Stimulated activated CD8-positive, alpha-beta memory T cell treated with anti-CD3 and anti-CD28 coated beads, Interleukin-2, amount 100 ng/mL, for 1 hour (primary cell): ENCODE results near the gene LCE3D.
"Not testable (repeated sequence)": the region's sequence is repeated elsewhere in the genome, so short reads cannot be mapped to it uniquely, and the experiment has no call there.

ENCODE experiments used
- DNase-seq, 2 donors: peaks; one replicate each; pipeline ENCODE4 v3.0.0-alpha.2; 2020; ENCODE audit warnings: low read depth in 2 of 2

The LCE3D gene

DNA sequence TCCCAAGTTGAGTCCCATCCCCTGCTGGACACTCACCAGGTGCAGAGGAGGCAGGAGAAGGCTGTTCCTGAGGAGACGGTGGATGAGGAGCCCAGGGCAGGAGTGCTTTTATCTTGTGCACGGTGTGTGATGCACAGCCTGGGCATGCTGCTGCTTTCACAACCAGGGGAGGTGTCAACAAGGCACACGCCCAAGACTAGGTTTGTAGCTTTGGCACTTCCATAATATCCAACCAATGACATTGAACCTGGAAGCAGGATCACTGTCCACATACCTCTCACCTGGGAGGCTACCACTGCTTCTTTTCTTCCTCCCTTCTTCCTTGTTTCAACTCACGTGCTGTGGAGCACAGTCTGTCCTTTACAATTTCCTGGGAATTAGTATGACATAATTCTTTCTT is at the start of gene LCE3D:
Gene LCE3D, minus strand, starts transcription at position 84 of the 400 bp plus-strand sequence. CDS start 580 bp downstream, outside the sequence.
- DNase-seq, result no peak

- DNase-seq, result no peak
These were observed 46.4 kb upstream of the LCE3D start for GRCh38 chr1:152626744-152627143.

DNA sequence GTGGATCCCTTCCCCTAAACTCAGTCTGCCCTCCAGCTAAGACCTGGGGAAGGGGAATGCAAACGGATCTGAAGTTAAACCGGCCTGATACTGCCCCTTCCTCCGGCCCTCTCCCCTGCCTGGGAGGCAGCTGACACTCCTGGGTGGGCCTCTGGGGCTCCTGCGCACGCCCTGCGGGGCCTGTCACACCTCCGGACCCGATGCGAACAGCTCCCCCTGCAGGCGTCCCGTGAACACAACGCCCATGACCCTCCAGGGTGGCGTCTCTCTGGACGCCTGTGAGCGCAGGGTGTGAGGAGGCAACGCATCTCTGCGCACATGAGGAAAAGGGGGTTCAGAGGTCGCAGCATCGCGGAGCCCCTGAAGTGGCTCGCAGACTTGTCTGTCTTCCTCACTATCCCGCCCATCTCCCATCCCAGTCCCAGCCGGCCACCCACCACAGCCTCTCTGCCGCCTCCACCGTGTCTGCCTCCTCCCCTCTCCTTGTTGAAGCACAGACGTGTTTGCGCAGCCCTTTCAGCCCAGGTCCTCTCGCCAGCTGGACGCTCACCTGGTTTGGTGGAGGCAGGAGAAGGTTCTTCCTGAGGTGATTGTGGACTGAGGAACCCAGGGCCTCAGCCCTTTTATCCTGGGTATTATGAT is 43.0 kb upstream of the LCE3D start:
- no peak for DNase-seq

- no peak for DNase-seq
These were observed 42.5 kb upstream of the LCE3D start, which contains the start of gene LCE3A for GRCh38 chr1:152622803-152623202. Gene LCE3A, minus strand, starts transcription at chr1:152623103. Its CDS starts 0 bp downstream, at chr1:152623103.

- DNase-seq, result no peak
These were observed 41.7 kb upstream of the LCE3D start for GRCh38 chr1:152621993-152622392.

GRCh38 chr1:152613511-152613910 is 33.2 kb upstream of the LCE3D start, which contains the start of gene LCE3B:
Gene LCE3B, plus strand, starts transcription at chr1:152613811. Its CDS starts 0 bp downstream, at chr1:152613811.
- no peak for DNase-seq

- DNase-seq, result no peak
These were observed 19.6 kb upstream of the LCE3D start, which contains the start of gene LCE3C for GRCh38 chr1:152599934-152600333. Gene LCE3C, plus strand, starts transcription at chr1:152600234. Its CDS starts 498 bp downstream, at chr1:152600732.

DNA sequence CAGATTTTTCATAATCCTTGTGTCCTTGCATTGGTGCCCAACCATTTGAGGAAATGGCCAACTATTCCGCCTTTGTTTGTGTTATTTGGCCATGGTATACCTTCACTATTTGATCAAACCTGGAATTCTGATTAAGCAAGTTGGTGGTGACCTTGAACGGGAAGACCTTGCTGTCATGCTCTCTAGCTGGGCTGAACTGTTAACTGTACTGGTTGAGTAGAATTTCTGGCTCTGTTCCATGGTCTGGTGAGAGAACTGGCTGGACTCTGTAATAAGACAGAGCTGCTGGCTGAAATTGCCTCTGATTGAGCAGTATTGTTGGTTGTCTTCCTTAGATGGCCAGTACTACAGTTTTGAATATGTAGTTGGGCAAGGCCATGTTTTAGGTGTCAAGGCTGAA is 16.7 kb upstream of the LCE3D start:
- no peak for DNase-seq

GRCh38 chr1:152585586-152585985 is 5.3 kb upstream of the LCE3D start:
- DNase-seq, result no peak

GRCh38 chr1:152582647-152583046 is 2.3 kb upstream of the LCE3D start:
- no peak for DNase-seq

GRCh38 chr1:152579526-152579925 is 790 bp downstream of the LCE3D start:
- DNase-seq, result not testable (repeated sequence)

- no peak for DNase-seq
These were observed 3.1 kb downstream of the LCE3D start for GRCh38 chr1:152577168-152577567.

DNA sequence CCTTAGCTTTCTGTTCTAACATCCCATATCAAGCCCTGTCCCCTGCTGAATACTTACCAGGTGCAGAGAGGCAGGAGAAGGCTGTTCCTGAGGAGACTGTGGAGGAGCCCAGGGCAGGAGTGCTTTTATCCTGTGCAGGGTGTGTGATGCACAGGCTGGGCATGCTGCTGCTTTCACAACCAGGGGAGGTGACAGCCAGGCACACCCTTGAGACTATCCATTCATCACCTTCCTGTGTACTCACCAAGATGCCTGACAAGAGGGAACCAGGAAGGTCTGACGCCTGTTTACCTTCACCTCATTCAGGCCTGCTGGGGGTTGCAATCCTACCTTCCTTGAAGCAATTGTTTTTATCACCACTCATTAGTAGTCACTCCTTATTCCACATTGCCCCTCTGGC is 13.6 kb downstream of the LCE3D start, which contains the start of gene LCE3E:
Gene LCE3E, minus strand, starts transcription at position 100 of the 400 bp plus-strand sequence. CDS start 572 bp downstream, outside the sequence.
- no peak for DNase-seq

- DNase-seq, result no peak
These were observed 14.6 kb downstream of the LCE3D start for GRCh38 chr1:152565535-152566215.

DNA sequence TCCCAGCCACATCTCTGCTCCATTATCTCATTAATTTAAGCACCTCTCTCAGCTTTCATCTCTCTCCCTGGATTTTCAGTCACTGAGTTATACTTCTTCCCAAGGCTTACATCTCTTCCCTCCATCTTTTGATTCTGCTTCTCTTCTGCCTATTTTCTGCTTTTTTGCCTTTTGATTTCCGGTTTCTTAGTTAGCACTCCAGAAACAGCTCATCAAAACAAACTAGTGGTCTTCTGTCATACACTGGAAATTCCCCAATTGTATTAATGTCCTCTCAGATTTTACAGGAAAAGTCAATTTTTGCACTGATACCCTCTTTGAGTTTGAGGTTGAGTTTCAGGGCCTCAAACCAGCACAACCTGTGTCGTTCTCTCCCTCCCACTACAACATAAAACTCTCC is 15.2 kb downstream of the LCE3D start:
- no peak for DNase-seq

GRCh38 chr1:152548358-152548757 is 32.0 kb downstream of the LCE3D start:
- not testable (repeated sequence) for DNase-seq

DNA sequence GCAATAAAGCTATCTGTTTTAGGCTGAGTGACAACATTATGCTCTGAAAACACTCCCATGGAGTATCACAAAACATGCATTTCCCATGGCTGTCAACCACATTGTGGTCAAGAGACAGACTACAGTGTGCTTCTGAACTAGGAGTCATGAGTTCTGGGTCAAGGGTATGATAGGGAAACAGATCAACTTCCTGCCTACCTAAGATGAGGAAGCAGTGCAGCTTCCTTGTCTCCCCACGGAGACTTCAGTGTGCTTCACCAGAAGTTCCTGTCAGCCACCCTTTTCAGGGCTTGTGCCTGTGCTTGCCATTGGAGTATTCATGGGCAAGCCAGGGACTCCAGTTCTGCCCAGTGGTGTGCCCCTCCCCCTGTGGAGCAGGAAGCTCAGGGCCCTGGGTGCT is 33.6 kb downstream of the LCE3D start:
- DNase-seq, result no peak

GRCh38 chr1:152543820-152544219 is 36.5 kb downstream of the LCE3D start:
- no peak for DNase-seq

GRCh38 chr1:152539901-152540300 is 40.4 kb downstream of the LCE3D start:
- no peak for DNase-seq

- DNase-seq, result no peak
These were observed 42.8 kb downstream of the LCE3D start for GRCh38 chr1:152537496-152537895.

DNA sequence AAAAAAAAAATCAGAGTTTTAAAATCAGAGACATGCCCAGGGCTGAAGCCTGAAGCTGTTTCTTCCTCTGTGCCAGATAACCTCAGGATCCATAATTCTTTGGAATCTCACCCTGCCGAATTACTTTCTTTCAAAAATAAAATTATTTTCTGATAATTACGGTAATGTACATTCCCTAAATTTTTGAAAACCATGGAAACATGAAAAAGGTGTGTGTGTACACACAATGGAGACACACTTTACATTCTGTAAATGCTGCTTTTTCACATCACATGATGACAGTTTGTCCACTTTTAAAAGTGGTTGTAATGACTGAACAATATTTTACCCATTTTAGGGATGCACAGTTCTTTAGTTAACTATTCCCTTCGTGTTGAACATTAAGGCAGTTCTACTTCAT is 44.5 kb downstream of the LCE3D start:
- no peak for DNase-seq

DNA sequence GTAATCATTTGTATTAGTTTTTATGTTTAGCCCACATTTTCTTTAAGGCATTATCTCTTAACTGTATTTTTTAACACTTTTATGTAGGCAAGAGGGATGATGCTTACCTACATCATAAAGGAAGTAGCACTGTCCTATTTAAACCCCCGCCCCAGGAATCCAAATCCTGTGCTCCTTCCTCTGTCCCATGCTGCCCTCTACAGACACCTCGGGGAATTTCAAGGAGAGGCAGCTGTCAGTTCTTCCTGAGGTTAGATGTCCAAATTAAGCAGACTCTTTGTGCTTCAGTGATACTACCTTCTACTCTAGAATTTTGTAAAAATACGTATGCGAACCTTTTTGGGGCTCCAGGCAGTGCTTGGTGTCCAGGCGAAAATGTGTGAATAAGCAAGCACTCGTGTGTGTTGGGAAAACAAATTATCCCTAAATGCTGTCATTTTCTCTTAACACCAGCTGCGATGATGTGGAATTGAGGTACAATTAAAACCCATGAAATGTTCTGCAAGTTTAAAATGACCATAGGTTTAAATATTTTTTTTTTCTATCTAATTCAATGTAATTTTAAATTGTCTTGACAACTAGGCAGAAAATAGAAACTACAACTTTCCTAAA is 46.9 kb downstream of the LCE3D start:
- no peak for DNase-seq
